Natural killer cell (primary cell): Measurements from ENCODE around the gene TMEM223. TPM values are rescaled to one million over a fixed set of nuclear protein-coding genes. Genes with fewer than 3 reads are reported as not detected.
"Not testable (repeated sequence)": the region's sequence is repeated elsewhere in the genome, so short reads cannot be mapped to it uniquely, and the experiment has no call there.

Experiments used
- ATAC-seq, 3 donors: fragments of 150-1000 bp in 2 of 3; fragments of 200-7000 bp in 1 of 3; cut with Tn5 transposase; 1 replicate in 1 of 3; 2 replicates in 2 of 3; pipeline ENCODE4 v1.10.0; 2021; ENCODE audit warnings: mild to moderate bottlenecking in 2 of 3, moderate library complexity in 2 of 3
- DNase-seq, 2 donors: peaks; one replicate each; pipeline versions ENCODE4 v3.0.0 to v3.0.0-alpha.2; 2013 to 2021; ENCODE audit warnings: mixed read lengths in 1 of 2
- H3K27ac ChIP-seq: one replicate; pipeline ENCODE4 v1.5.1; 2013; ENCODE audit warnings: mild to moderate bottlenecking, low read length
- H3K27me3 ChIP-seq: one replicate; pipeline ENCODE4 v1.6.1; 2013; ENCODE audit warnings: low read length; ENCODE audit not compliant: control insufficient read depth, insufficient read depth
- H3K36me3 ChIP-seq: one replicate; pipeline ENCODE4 v1.6.1; 2013; ENCODE audit warnings: low read length; ENCODE audit not compliant: control insufficient read depth, insufficient read depth
- H3K4me1 ChIP-seq: one replicate; pipeline ENCODE4 v1.6.1; 2013; ENCODE audit warnings: low read length; ENCODE audit not compliant: control insufficient read depth, insufficient read depth
- H3K4me3 ChIP-seq: one replicate; pipeline ENCODE4 v1.5.1; 2013; ENCODE audit warnings: low read length
- H3K9me3 ChIP-seq: one replicate; pipeline ENCODE4 v1.6.1; 2013; ENCODE audit warnings: low read length; ENCODE audit not compliant: control insufficient read depth, insufficient read depth
- H3K27ac Mint-ChIP-seq, 2 donors: one replicate each; pipeline ENCODE4 v1.8.0; 2022; ENCODE audit warnings: mild to moderate bottlenecking in 2 of 2, mixed read lengths in 2 of 2, moderate library complexity in 1 of 2
- H3K27me3 Mint-ChIP-seq, 2 donors: one replicate each; pipeline ENCODE4 v1.8.0; 2022; ENCODE audit warnings: low read depth in 2 of 2, mixed read lengths in 2 of 2
- H3K36me3 Mint-ChIP-seq: one replicate; pipeline ENCODE4 v1.8.0; 2022; ENCODE audit warnings: mixed read lengths
- H3K4me1 Mint-ChIP-seq, 2 donors: one replicate each; pipeline ENCODE4 v1.8.0; 2022; ENCODE audit warnings: mixed read lengths in 2 of 2
- H3K4me3 Mint-ChIP-seq: one replicate; pipeline ENCODE4 v1.8.0; 2022; ENCODE audit warnings: mild to moderate bottlenecking, moderate library complexity, mixed read lengths
- H3K9me3 Mint-ChIP-seq, 2 donors: one replicate each; pipeline ENCODE4 v1.8.0; 2022; ENCODE audit warnings: mixed read lengths in 2 of 2
- CTCF ChIP-seq: fragments of 200-600 bp; IDR thresholded peaks from one replicate; pipeline ENCODE4 v1.8.0; 2022; ENCODE audit warnings: antibody characterized with exemption
- WGBS: methylation state at CpG from one replicate; pipeline ENCODE4 v1.1.7; 2013; ENCODE audit warnings: missing lambda C conversion rate; ENCODE audit not compliant: insufficient coverage; 5-methylcytosine and 5-hydroxymethylcytosine counted together
- intact Hi-C: fragments of 100-400 bp; cut with micrococcal nuclease; formaldehyde crosslinking; loops from one replicate; pipeline ENCODE4 v1.14.2; 2022
- total RNA-seq, 4 donors: library from RNA; stranded (reverse); fragments of 120-200 nt in 1 of 4; gene quantifications; one replicate each; pipeline versions ENCODE4 v1.2.3 to v1.2.4, GENCODE V29; 2013 to 2022

Gene TMEM223
- 10 to 100 TPM in 1 of 3 donors, 1 to 10 TPM in 2; 4.8 to 10.0 (median 5.0) TPM for total RNA-seq
- total RNA-seq (2013): 14.3 TPM

- TF ChIP-seq CTCF: no peak
- DNase-seq (peak; percentile 86 to 93), ATAC-seq (peak; percentile 77 to 85 (median 78))
- Mint-ChIP-seq H3K27me3 (no peaks in the 10 kb centered on the region), H3K27ac (peak within 1 kb of the TSS; percentile 86 to 94), H3K36me3 (peaks cover 9% of the 10 kb centered on the region), H3K4me3 (peak within 1 kb of the TSS; percentile 89), H3K9me3 (no peaks in the 10 kb centered on the region), H3K4me1 (peaks cover 34 to 46% of the 10 kb centered on the region in 2 donors)
- Histone ChIP-seq H3K27me3 (no peaks in the 10 kb centered on the region), H3K4me3 (peak within 1 kb of the TSS; percentile 95), H3K36me3 (peaks cover 52% of the 10 kb centered on the region), H3K9me3 (no peaks in the 10 kb centered on the region), H3K27ac (peak within 1 kb of the TSS; percentile 80), H3K4me1 (peaks cover 41% of the 10 kb centered on the region)
- intact Hi-C loops: loop anchor here (1.0 kb wide), 1 partner anchor 14 kb away; the partner anchor contains the start of gene NXF1
- under 1% methylated on average over 58 of the region's 58 CpGs for WGBS
Measured at GRCh38 chr11:62791501-62792201, at the start of gene TMEM223. TSS of gene TMEM223 (minus strand) at chr11:62792006. CDS start at chr11:62791994, 12 bp downstream.

GRCh38 chr11:62840721-62841360, 49.0 kb upstream of the TMEM223 start:
- H3K36me3 ChIP-seq, H3K4me3 Mint-ChIP-seq, H3K27me3 ChIP-seq, H3K27me3 Mint-ChIP-seq, H3K27ac Mint-ChIP-seq, H3K9me3 Mint-ChIP-seq, H3K36me3 Mint-ChIP-seq, H3K9me3 ChIP-seq: not testable (repeated sequence)
- WGBS: under 1% methylated on average over 41 of the region's 41 CpGs
- DNase-seq (peak; percentile 88 to 92), ATAC-seq (peak; percentile 42 to 60 (median 51))
- Histone ChIP-seq H3K4me1 (peaks cover 35% of the 10 kb centered on the region), H3K4me3 (peak overlapping the region; percentile 82), H3K27ac (peak overlapping the region; percentile 92)
- intact Hi-C loops: loop anchor here (1.0 to 5.0 kb wide), 6 partner anchors 14 to 284 kb away; partner anchors contain the start of genes BSCL2, GNG3, SLC3A2 and TMEM179B
- H3K4me1 Mint-ChIP-seq: peaks cover 17 to 19% of the 10 kb centered on the region in 2 donors

GRCh38 chr11:62839050-62839945, 47.5 kb upstream of the TMEM223 start, which contains the start of gene WDR74:
TSS of gene WDR74 (minus strand) at chr11:62839590. CDS start at chr11:62839570, 20 bp downstream.
- Mint-ChIP-seq H3K4me3 (no peak within 1 kb of the TSS), H3K27ac (no peak within 1 kb of the TSS), H3K9me3 (no peaks in the 10 kb centered on the region), H3K27me3 (no peaks in the 10 kb centered on the region), H3K4me1 (peaks cover 17 to 19% of the 10 kb centered on the region in 2 donors), H3K36me3 (no peaks in the 10 kb centered on the region)
- Histone ChIP-seq H3K4me3 (peak within 1 kb of the TSS; percentile 82), H3K27ac (peak within 1 kb of the TSS; percentile 92), H3K36me3 (peaks cover 23% of the 10 kb centered on the region), H3K4me1 (peaks cover 35% of the 10 kb centered on the region), H3K27me3 (no peaks in the 10 kb centered on the region), H3K9me3 (no peaks in the 10 kb centered on the region)
- TF ChIP-seq CTCF: no peak
- intact Hi-C loops: loop anchor here (1.0 to 2.0 kb wide), 2 partner anchors 8 to 34 kb away; partner anchors contain the start of gene NXF1
- WGBS: under 1% methylated on average over 60 of the region's 62 CpGs
- DNase-seq: peak; percentile 88 to 98
- ATAC-seq: peak; percentile 46 to 67 (median 49)
